ENCODE results near the gene VTI1A. TPM values are rescaled to one million over a fixed set of nuclear protein-coding genes. Genes with fewer than 3 reads are reported as not detected.

VTI1A gene
- total RNA-seq, 2 donors from 2014 or later = 53.3 to 57.5 TPM

DNA sequence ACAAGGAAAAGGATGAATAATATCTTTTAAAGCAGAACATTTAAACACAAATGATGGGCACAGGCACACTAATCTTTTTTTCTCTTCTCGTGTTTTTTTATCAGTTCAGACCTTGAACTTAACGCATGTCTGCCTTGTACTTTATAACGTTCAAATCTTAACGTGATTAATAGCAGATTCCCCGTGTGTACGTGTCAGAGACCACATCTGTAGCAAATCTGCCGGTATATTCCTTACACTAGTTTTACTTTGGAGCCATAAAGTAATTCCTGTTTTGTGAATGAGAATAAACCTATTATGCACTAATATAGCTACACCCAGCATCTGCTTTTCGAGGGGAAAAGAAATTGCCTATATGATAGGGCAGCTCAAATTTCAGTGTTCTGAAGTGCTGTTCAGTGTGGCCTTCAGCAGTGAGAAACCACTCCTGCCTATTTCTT lies 337.0 kb downstream of the VTI1A start:
- Histone ChIP-seq H3K9me3 (no peaks in the 10 kb centered on the region), H3K4me1 (replicated peaks) (no peaks in the 10 kb centered on the region), H3K4me3 (no peak overlapping the region), H3K36me3 (no peaks in the 10 kb centered on the region), H3K27ac (no peak overlapping the region), H3K27me3 (replicated peaks; ENCODE audit: insufficient read depth) (no peaks in the 10 kb centered on the region)
- DNase-seq (ENCODE audit: low spot score) = no peak
- WGBS = 61% methylated on average over 8 of the region's 8 CpGs
- no peak for TF ChIP-seq POLR2AphosphoS5 (IDR thresholded peaks at IDR 0.05)
- TF ChIP-seq, protein P1, sequence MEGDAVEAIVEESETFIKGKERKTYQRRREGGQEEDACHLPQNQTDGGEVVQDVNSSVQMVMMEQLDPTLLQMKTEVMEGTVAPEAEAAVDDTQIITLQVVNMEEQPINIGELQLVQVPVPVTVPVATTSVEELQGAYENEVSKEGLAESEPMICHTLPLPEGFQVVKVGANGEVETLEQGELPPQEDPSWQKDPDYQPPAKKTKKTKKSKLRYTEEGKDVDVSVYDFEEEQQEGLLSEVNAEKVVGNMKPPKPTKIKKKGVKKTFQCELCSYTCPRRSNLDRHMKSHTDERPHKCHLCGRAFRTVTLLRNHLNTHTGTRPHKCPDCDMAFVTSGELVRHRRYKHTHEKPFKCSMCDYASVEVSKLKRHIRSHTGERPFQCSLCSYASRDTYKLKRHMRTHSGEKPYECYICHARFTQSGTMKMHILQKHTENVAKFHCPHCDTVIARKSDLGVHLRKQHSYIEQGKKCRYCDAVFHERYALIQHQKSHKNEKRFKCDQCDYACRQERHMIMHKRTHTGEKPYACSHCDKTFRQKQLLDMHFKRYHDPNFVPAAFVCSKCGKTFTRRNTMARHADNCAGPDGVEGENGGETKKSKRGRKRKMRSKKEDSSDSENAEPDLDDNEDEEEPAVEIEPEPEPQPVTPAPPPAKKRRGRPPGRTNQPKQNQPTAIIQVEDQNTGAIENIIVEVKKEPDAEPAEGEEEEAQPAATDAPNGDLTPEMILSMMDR (IDR thresholded peaks at IDR 0.05) = no peak
- TF ChIP-seq POLR2A (IDR thresholded peaks at IDR 0.05) = no peak
- intact Hi-C loops (cut with DNase I) = no loop called here

DNA sequence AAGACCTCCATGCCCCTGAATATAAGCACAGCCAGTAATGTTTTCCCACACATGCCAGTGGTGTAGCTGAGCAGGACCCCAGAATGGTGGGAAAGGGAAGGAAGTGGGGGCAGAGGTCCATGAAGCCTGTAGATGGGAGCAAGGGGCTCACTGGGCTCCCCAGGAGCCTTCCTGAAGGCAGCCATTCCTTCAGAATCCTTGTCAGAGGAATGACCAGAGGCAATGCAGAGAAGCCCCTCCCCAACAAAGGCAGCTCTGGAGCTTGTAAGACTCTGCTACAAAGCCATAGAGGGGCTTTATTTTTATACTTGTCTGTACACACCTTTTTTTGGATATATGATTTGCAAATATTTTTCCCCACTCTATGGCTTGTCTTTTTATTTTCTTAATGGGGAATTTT lies 338.1 kb downstream of the VTI1A start:
- Histone ChIP-seq H3K36me3 (no peaks in the 10 kb centered on the region), H3K9me3 (no peaks in the 10 kb centered on the region), H3K4me1 (replicated peaks) (no peaks in the 10 kb centered on the region), H3K27ac (no peak overlapping the region), H3K27me3 (replicated peaks; ENCODE audit: insufficient read depth) (no peaks in the 10 kb centered on the region), H3K4me3 (no peak overlapping the region)
- TF ChIP-seq POLR2AphosphoS5 (IDR thresholded peaks at IDR 0.05) = no peak
- no peak for TF ChIP-seq POLR2A (IDR thresholded peaks at IDR 0.05)
- TF ChIP-seq, protein P1 (IDR thresholded peaks at IDR 0.05) = no peak
- intact Hi-C loops (cut with DNase I) = no loop called here
- no peak for DNase-seq (ENCODE audit: low spot score)

DNA sequence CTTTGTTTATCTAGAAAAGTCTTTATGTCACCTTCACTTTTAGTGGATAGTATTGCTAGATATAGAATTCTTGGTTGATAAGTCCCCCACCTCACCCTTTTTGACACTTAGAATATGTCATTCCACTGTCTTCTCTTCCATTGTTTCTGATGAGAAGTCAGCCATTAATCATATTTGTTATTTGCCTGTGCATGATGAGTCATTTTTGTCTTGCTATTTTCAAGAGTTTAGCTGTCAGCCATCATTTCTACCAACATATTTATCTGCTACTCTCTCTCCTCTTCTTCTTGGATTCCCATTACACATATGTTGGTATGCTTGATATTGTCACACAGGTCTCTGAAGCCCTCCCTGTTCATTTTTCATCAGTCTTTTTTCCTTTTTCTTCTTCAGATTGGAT lies 342.2 kb downstream of the VTI1A start:
- no peaks in the 10 kb centered on the region for H3K27me3 ChIP-seq (replicated peaks; ENCODE audit: insufficient read depth)
- DNase-seq (ENCODE audit: low spot score) = no peak
- no peak overlapping the region for H3K4me3 ChIP-seq
- no peaks in the 10 kb centered on the region for H3K9me3 ChIP-seq
- H3K4me1 ChIP-seq (replicated peaks) = peaks cover 6% of the 10 kb centered on the region
- H3K36me3 ChIP-seq = no peaks in the 10 kb centered on the region
- H3K27ac ChIP-seq = no peak overlapping the region
- TF ChIP-seq, protein P1 (IDR thresholded peaks at IDR 0.05) = no peak
- TF ChIP-seq POLR2AphosphoS5 (IDR thresholded peaks at IDR 0.05) = no peak
- TF ChIP-seq POLR2A (IDR thresholded peaks at IDR 0.05) = no peak
- intact Hi-C loops (cut with DNase I) = no loop called here

DNA sequence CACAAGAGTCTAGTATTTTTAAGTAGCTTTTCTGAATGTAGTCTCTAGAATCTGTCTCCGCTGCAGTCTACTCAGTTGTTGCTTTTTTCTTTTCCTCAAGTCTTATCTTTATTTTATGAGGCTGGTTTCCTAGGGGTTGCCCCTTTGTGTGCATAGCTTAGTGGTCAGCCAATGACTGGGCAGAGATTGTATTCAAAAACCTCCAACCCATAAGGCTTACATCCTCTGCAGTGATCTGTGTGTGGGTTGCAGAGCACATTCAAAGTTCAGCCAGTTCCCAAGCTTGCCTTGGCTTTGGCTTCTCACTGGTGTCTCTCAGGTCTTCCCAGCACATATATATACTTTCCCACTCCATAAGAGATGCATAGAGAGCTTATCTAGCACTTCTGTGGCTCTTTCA lies 343.0 kb downstream of the VTI1A start:
- intact Hi-C loops (cut with DNase I) = no loop called here
- WGBS = 96% methylated on average over 1 of the region's 1 CpG

DNA sequence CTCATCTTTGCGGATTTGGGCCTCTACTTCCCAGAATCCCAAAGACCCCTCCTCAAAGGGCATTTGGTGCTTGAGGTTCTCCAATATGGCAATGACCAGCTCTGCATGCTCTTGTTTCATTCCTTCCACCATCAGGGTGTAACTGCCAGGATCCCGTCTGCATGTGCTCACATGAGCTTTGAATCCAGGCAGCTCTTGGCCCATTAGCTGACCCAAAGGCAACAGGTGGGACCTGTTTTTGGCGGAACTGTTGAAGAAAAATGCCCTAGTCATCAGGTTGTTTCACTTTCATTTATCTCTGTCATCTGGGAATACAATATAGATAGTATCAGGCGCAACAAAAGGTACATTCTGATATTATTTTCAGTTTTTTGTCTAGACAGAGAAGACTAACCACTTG lies 343.9 kb downstream of the VTI1A start:
- no peak overlapping the region for H3K27ac ChIP-seq
- no peak overlapping the region for H3K4me3 ChIP-seq
- TF ChIP-seq POLR2A (IDR thresholded peaks at IDR 0.05) (no peak), POLR2AphosphoS5 (IDR thresholded peaks at IDR 0.05) (no peak)
- no peaks in the 10 kb centered on the region for H3K36me3 ChIP-seq
- intact Hi-C loops (cut with DNase I) = no loop called here
- WGBS = 54% methylated on average over 4 of the region's 4 CpGs
- H3K4me1 ChIP-seq (replicated peaks) = peaks cover 6% of the 10 kb centered on the region
- DNase-seq (ENCODE audit: low spot score) = peak; percentile 27
- H3K27me3 ChIP-seq (replicated peaks; ENCODE audit: insufficient read depth) = no peaks in the 10 kb centered on the region
- H3K9me3 ChIP-seq = no peaks in the 10 kb centered on the region

More for the DNA sequence above, 343.0 kb downstream of the VTI1A start:
- TF ChIP-seq POLR2AphosphoS5 (IDR thresholded peaks at IDR 0.05) = no peak
- TF ChIP-seq, protein P1 (IDR thresholded peaks at IDR 0.05) = no peak
- no peak for TF ChIP-seq POLR2A (IDR thresholded peaks at IDR 0.05)
- DNase-seq (ENCODE audit: low spot score) = no peak
- Histone ChIP-seq H3K9me3 (no peaks in the 10 kb centered on the region), H3K36me3 (no peaks in the 10 kb centered on the region), H3K4me1 (replicated peaks) (peaks cover 6% of the 10 kb centered on the region), H3K27me3 (replicated peaks; ENCODE audit: insufficient read depth) (no peaks in the 10 kb centered on the region), H3K27ac (no peak overlapping the region), H3K4me3 (no peak overlapping the region)
